Measurements from ENCODE around the gene PARD3. TPM values are rescaled to one million over a fixed set of nuclear protein-coding genes. Genes with fewer than 3 reads are reported as not detected.
A peak's percentile ranks its signal among the peaks of the same experiment; 100 is the strongest.

Gene PARD3
- total RNA-seq, 1 experiment from 2014 or later = 154 TPM

DNA sequence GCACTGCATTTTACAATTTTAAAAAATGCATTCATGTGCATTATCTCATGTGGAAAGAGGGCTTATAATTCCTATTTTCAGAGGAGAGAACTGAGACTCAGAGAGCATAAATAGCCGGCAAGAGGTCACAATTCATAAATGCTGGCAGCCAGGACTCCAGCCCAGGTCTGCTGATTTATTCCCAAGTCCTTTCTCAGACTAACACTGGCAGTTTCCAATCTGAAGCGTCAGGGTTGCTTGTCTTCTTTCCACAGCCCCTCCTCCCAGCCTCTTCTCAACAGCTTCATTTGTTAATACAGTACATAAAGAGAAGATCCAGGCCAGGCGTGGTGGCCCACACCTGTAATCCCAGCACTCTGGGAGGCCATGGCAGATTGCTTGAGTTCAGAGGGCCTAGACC is 108.9 kb downstream of the PARD3 start:
- Histone ChIP-seq H3K4me2 (ENCODE audit: low read length) (no peak overlapping the region), H3F3A (ENCODE audit: low read length, unreplicated experiment) (peaks cover 4% of the 10 kb centered on the region), H3K9me2 (replicated peaks; ENCODE audit: low read length) (no peaks in the 10 kb centered on the region), H3K36me3 (ENCODE audit: low read depth, low read length) (no peaks in the 10 kb centered on the region), H3K9ac (ENCODE audit: low read length) (no peak overlapping the region), H3K4me1 (ENCODE audit: insufficient read depth, low read length) (peaks cover 42% of the 10 kb centered on the region), H3K27ac (ENCODE audit: low read length) (no peak overlapping the region), H3K79me2 (ENCODE audit: low read length) (peaks cover 93% of the 10 kb centered on the region), H2AFZ (ENCODE audit: low read length) (no peak overlapping the region), H3K27me3 (ENCODE audit: low read length) (no peaks in the 10 kb centered on the region), H3K9me3 (ENCODE audit: low read length) (no peaks in the 10 kb centered on the region), H4K20me1 (ENCODE audit: low read length) (peaks cover 21% of the 10 kb centered on the region; the same call in 1 of the 2 replicates), H3K4me3 (ENCODE audit: low read length) (no peak overlapping the region)
- intact Hi-C loops (cut with micrococcal nuclease) = no loop called here
- TF ChIP-seq, protein P1, sequence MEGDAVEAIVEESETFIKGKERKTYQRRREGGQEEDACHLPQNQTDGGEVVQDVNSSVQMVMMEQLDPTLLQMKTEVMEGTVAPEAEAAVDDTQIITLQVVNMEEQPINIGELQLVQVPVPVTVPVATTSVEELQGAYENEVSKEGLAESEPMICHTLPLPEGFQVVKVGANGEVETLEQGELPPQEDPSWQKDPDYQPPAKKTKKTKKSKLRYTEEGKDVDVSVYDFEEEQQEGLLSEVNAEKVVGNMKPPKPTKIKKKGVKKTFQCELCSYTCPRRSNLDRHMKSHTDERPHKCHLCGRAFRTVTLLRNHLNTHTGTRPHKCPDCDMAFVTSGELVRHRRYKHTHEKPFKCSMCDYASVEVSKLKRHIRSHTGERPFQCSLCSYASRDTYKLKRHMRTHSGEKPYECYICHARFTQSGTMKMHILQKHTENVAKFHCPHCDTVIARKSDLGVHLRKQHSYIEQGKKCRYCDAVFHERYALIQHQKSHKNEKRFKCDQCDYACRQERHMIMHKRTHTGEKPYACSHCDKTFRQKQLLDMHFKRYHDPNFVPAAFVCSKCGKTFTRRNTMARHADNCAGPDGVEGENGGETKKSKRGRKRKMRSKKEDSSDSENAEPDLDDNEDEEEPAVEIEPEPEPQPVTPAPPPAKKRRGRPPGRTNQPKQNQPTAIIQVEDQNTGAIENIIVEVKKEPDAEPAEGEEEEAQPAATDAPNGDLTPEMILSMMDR (conservative IDR thresholded peaks at IDR 0.05; ENCODE audit: low read depth, low read length) = no peak
- TF ChIP-seq EZH2phosphoT487 (IDR thresholded peaks at IDR 0.05; ENCODE audit: borderline replicate concordance, low read length) = no peak
- DNase-seq (no peak), ATAC-seq (no peak)
- CTCF ChIA-PET = no interaction called here
- BruUV-seq (replicated peaks) = no TSS peak
- POLR2A ChIA-PET (ENCODE audit: unreplicated experiment) = no interaction called here

DNA sequence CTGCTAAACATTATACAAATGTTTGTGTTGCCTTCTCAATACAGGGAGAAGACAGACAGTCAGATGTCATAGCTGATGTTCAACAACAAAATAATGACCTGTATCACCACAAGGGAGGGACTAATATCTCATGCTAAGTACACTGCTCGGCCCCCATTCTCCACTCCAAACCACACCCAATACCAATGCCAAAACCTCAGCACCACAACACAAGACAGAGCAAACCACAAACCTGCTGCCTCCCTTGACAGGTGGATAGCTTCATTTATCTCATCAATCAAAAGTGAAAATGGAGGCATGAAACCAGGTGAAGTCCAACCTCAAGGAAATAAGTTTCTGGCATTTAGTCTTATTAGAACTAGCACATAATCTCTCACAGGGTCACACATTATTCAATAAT is 109.5 kb downstream of the PARD3 start:
- BruUV-seq (replicated peaks) = no TSS peak
- DNase-seq = peak; percentile 80
- H4K20me1 ChIP-seq (ENCODE audit: low read length) = peaks cover 17% of the 10 kb centered on the region; the same call in 1 of the 2 replicates
- H3K27me3 ChIP-seq (ENCODE audit: low read length) = no peaks in the 10 kb centered on the region
- peaks cover 42% of the 10 kb centered on the region for H3K4me1 ChIP-seq (ENCODE audit: insufficient read depth, low read length)
- H3K27ac ChIP-seq (ENCODE audit: low read length) = no peak overlapping the region
- H3K4me3 ChIP-seq (ENCODE audit: low read length) = no peak overlapping the region
- TF ChIP-seq EZH2phosphoT487 (IDR thresholded peaks at IDR 0.05; ENCODE audit: borderline replicate concordance, low read length) (no peak), EZH2 (IDR thresholded peaks at IDR 0.05; ENCODE audit: low read length, unreplicated experiment) (no peak)
- TF ChIP-seq, protein P1 (conservative IDR thresholded peaks at IDR 0.05; ENCODE audit: low read depth, low read length) = no peak
- H3K9ac ChIP-seq (ENCODE audit: low read length) = no peak overlapping the region
- no peaks in the 10 kb centered on the region for H3K9me3 ChIP-seq (ENCODE audit: low read length)
- no peak for ATAC-seq
- peaks cover 93% of the 10 kb centered on the region for H3K79me2 ChIP-seq (ENCODE audit: low read length)
- H3K9me2 ChIP-seq (replicated peaks; ENCODE audit: low read length) = no peaks in the 10 kb centered on the region
- no peak overlapping the region for H2AFZ ChIP-seq (ENCODE audit: low read length)
- POLR2A ChIA-PET (ENCODE audit: unreplicated experiment) = interaction anchor here (0.6 kb wide), 2 partner anchors 158 to 416 kb away, joined by 3 to 5 read pairs; no protein-coding TSS in a partner anchor
- H3K4me2 ChIP-seq (ENCODE audit: low read length) = no peak overlapping the region
- intact Hi-C loops (cut with micrococcal nuclease) = no loop called here
- peaks cover under 1% of the 10 kb centered on the region for H3F3A ChIP-seq (ENCODE audit: low read length, unreplicated experiment)
- CTCF ChIA-PET = no interaction called here
- H3K36me3 ChIP-seq (ENCODE audit: low read depth, low read length) = no peaks in the 10 kb centered on the region

DNA sequence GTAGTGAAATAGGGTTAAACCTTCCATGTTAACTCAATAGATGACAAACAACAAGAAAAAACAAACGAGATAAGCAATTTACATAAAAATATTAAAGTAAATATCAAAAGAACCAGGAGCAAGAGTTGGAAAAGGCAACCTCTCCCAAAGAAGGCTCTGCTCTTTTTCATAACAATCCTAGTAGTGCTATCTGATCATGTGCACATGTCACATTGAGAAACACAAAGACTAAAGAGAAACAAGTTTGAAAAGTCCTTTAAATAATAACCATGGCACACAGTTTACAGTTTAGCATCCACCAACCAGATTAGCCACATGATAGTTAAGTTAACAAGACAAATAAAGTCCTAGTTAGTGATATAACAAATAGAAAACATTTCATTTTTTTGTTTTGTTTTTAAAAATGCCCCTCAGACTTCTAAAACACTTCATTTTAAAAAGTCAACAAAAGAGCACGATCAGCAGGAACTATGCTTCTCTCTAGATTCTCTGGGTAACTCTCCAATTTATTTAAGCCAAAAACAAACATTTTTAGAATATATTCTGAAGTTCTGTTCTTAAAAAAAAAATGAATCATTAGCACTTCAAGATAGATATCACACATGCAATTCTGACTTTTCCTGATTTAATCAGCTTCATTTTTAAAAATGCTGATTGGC is 110.4 kb downstream of the PARD3 start:
- intact Hi-C loops (cut with micrococcal nuclease) = no loop called here
- peaks cover 18% of the 10 kb centered on the region; the same call in 1 of the 2 replicates for H4K20me1 ChIP-seq (ENCODE audit: low read length)
- BruUV-seq (replicated peaks) = no TSS peak

More for the DNA sequence above, 110.4 kb downstream of the PARD3 start:
- H3K79me2 ChIP-seq (ENCODE audit: low read length) = peaks cover 96% of the 10 kb centered on the region
- ChIA-PET CTCF (no interaction called here), POLR2A (ENCODE audit: unreplicated experiment) (interaction anchor here (0.6 kb wide), 2 partner anchors 24 to 159 kb away, joined by 3 to 5 read pairs; no protein-coding TSS in a partner anchor)
- H3K9ac ChIP-seq (ENCODE audit: low read length) = no peak overlapping the region
- H3K36me3 ChIP-seq (ENCODE audit: low read depth, low read length) = no peaks in the 10 kb centered on the region
- DNase-seq (no peak), ATAC-seq (no peak)
- no peak overlapping the region for H3K4me3 ChIP-seq (ENCODE audit: low read length)
- H3K9me3 ChIP-seq (ENCODE audit: low read length) = no peaks in the 10 kb centered on the region
- H3F3A ChIP-seq (ENCODE audit: low read length, unreplicated experiment) = peaks cover under 1% of the 10 kb centered on the region
- H3K4me1 ChIP-seq (ENCODE audit: insufficient read depth, low read length) = peaks cover 42% of the 10 kb centered on the region
- H3K27me3 ChIP-seq (ENCODE audit: low read length) = no peaks in the 10 kb centered on the region
- TF ChIP-seq, protein P1 (conservative IDR thresholded peaks at IDR 0.05; ENCODE audit: low read depth, low read length) = no peak
- no peak for TF ChIP-seq EZH2 (IDR thresholded peaks at IDR 0.05; ENCODE audit: low read length, unreplicated experiment)
- TF ChIP-seq EZH2phosphoT487 (IDR thresholded peaks at IDR 0.05; ENCODE audit: borderline replicate concordance, low read length) = no peak
- no peaks in the 10 kb centered on the region for H3K9me2 ChIP-seq (replicated peaks; ENCODE audit: low read length)
- H3K27ac ChIP-seq (ENCODE audit: low read length) = no peak overlapping the region
- no peak overlapping the region for H2AFZ ChIP-seq (ENCODE audit: low read length)
- no peak overlapping the region for H3K4me2 ChIP-seq (ENCODE audit: low read length)
